Fibroblast of the aortic adventitia (primary cell): ENCODE results near the gene PIP4K2A. TPM values are rescaled to one million over a fixed set of nuclear protein-coding genes. Genes with fewer than 3 reads are reported as not detected.
A peak's percentile ranks its signal among the peaks of the same experiment; 100 is the strongest.

ENCODE experiments used
- DNase-seq: peaks from one replicate; pipeline ENCODE4 v3.0.0-alpha.2; 2010; ENCODE audit warnings: low read depth
- H3K4me3 ChIP-seq: 2 replicates; pipeline ENCODE4 v1.5.1; 2011; ENCODE audit warnings: low read depth, mild to moderate bottlenecking, control low read depth, low read length, moderate library complexity
- total RNA-seq: library from RNA; depleted of rRNA; stranded (reverse); fragments of >200 nt; gene quantifications from 2 replicates; pipeline ENCODE4 v1.2.3, GENCODE V29; 2012; ENCODE audit warnings: low replicate concordance
- TF ChIP-seq, protein P1 (sequence below): IDR thresholded peaks from 2 replicates; pipeline ENCODE4 v1.5.1; 2011; ENCODE audit warnings: mild to moderate bottlenecking, low read length, control low read depth, inconsistent platforms; ENCODE audit not compliant: insufficient read depth

PIP4K2A gene
- total RNA-seq, 1 donor, result 52.2 TPM

DNA sequence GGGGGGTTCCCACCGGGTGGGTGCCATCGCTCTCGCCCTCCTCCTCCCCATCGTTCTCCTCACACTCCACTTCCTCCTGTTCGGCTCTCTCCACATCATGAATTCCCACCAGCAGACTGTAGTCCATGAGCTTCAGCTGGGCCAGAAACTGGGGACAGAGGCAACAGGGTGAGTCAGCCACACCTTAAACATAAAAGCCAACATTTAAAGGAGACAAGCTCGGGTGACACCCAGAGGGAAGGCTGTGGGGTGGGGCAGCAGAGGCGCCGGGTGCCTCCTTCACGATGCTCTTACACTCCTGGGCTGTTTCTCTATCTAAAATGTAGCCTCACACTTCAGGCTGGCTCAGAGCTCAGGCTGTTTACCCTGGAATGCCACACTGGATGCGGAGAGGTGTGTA is 172.5 kb downstream of the PIP4K2A start:
- no peak for DNase-seq
- TF ChIP-seq, protein P1, sequence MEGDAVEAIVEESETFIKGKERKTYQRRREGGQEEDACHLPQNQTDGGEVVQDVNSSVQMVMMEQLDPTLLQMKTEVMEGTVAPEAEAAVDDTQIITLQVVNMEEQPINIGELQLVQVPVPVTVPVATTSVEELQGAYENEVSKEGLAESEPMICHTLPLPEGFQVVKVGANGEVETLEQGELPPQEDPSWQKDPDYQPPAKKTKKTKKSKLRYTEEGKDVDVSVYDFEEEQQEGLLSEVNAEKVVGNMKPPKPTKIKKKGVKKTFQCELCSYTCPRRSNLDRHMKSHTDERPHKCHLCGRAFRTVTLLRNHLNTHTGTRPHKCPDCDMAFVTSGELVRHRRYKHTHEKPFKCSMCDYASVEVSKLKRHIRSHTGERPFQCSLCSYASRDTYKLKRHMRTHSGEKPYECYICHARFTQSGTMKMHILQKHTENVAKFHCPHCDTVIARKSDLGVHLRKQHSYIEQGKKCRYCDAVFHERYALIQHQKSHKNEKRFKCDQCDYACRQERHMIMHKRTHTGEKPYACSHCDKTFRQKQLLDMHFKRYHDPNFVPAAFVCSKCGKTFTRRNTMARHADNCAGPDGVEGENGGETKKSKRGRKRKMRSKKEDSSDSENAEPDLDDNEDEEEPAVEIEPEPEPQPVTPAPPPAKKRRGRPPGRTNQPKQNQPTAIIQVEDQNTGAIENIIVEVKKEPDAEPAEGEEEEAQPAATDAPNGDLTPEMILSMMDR, result no peak
- no peak overlapping the region for H3K4me3 ChIP-seq

GRCh38 chr10:22539579-22540298 is 174.6 kb downstream of the PIP4K2A start:
- H3K4me3 ChIP-seq, result no peak overlapping the region
- TF ChIP-seq, protein P1, result no peak
- DNase-seq, result no peak

- DNase-seq, result no peak
- TF ChIP-seq, protein P1, result no peak
- H3K4me3 ChIP-seq, result no peak overlapping the region
Observed at GRCh38 chr10:22537810-22538209, 176.6 kb downstream of the PIP4K2A start.

GRCh38 chr10:22536620-22537019 is 177.8 kb downstream of the PIP4K2A start:
- no peak for DNase-seq
- no peak overlapping the region for H3K4me3 ChIP-seq
- TF ChIP-seq, protein P1, result no peak

DNA sequence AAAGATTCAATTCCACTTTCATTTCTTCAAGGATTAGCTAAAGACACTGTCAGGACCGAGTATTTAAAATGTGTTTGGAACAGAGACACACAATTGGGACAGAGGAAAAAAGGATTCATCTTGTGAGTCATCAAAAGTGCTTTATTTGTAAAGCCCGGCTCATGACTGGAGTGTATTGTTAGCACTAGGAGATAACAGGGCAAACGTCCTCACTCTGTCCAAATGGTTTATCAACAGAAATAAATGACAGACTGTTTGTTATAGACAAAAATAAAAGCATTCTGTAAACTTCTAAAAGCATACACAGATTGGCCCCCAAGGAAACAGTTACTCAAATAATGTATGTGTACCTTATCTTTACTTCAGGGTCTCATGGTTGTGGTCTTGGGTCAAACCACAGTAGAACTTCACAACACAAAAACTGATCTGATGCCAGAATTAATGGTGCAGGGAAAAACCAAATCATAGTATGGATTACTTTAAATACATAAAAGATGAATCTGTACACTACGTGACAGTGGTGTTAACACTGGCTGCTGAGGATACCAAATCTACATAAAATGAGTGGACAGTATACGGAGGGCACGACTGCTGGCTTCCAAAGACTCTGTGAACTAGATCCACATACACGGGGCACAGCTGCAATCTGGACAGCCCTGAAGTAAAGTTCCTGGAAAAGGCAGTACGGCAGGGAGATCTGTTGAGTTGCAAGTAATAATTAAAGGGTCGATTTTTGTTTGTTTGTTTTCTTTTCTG is 179.4 kb downstream of the PIP4K2A start:
- no peak overlapping the region for H3K4me3 ChIP-seq
- peak; percentile 56 for DNase-seq
- TF ChIP-seq, protein P1, result no peak

DNA sequence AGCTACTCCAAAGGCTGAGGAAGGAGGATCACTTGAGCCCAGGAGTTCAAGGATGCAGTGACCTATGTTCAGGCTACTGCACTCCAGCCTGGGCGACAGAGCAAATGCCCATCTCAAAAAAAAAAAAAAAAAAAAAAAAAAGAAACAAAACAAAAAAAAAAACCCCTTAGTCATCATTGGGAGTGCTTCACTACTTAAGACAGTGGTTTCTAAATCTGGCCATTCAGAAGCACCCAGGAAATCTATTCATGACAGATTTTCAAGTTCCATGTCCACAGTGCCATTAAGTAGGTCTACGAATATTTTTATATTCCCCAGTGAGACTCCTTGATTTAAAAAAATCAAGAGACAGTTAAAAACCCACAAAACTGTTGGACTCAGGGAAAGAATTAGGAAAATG is 182.9 kb downstream of the PIP4K2A start:
- DNase-seq, result no peak
- H3K4me3 ChIP-seq, result no peak overlapping the region
- TF ChIP-seq, protein P1, result no peak

DNA sequence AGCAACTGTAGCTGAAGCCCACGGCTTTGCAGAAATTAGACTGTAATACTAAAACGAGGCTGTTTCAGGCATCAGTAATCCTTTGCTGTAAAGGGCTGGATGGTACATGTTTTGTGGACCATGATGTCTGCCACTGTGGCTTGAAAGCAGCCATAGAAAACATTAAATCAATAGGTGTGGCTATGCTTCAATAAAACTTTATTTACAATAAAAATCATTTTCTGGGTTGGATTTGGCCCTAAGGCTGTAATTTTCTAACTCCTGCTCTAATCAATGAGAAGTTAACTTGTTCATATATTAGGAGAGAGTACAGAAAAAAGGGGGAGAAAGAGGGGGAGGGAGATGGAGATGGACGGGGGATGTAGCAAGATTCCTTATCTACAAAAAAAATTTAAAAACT is 183.4 kb downstream of the PIP4K2A start:
- DNase-seq, result no peak
- TF ChIP-seq, protein P1, result no peak
- H3K4me3 ChIP-seq, result no peak overlapping the region
